ENCODE data around the gene RECK. TPM values are rescaled to one million over a fixed set of nuclear protein-coding genes. Genes with fewer than 3 reads are reported as not detected.
A peak's percentile ranks its signal among the peaks of the same experiment; 100 is the strongest.

Gene RECK
- total RNA-seq, 1 experiment from 2014 or later = 2.1 TPM

DNA sequence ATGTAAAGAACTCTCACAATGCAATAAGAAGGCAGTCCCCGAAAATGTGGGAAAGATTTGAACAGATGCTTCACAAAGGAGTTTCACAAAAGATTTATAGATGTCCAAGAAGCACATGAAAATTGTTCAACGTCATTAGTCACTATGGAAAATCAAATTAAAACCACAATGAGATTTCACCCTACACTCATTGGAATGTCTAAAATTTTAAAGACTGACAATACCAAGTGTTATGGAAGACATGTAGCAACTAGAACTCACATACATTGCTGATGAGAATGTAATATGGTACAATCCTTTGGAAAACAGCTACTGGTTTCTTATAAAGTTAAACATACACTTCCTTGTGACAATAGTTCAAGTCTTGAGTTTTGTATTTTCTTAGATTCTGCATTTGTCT lies 11.0 kb upstream of the RECK start:
- Histone ChIP-seq H2AFZ (no peak overlapping the region), H3K4me3 (no peak overlapping the region), H3K27ac (no peak overlapping the region), H3K9me3 (ENCODE audit: insufficient read depth, low read depth) (no peaks in the 10 kb centered on the region), H4K20me1 (ENCODE audit: insufficient read depth) (no peaks in the 10 kb centered on the region), H3K79me2 (ENCODE audit: low read depth) (no peaks in the 10 kb centered on the region), H3K4me1 (replicated peaks; ENCODE audit: insufficient read depth) (peaks cover 13% of the 10 kb centered on the region), H3K4me2 (no peak overlapping the region), H3F3A (ENCODE audit: insufficient read depth, low read depth) (no peaks in the 10 kb centered on the region; the same call in 1 of the 2 replicates), H3K36me3 (ENCODE audit: low read depth) (no peaks in the 10 kb centered on the region), H3K9me2 (ENCODE audit: insufficient read depth) (no peaks in the 10 kb centered on the region), H3K27me3 (ENCODE audit: insufficient read depth, low read depth) (no peaks in the 10 kb centered on the region)
- TF ChIP-seq, protein P1, sequence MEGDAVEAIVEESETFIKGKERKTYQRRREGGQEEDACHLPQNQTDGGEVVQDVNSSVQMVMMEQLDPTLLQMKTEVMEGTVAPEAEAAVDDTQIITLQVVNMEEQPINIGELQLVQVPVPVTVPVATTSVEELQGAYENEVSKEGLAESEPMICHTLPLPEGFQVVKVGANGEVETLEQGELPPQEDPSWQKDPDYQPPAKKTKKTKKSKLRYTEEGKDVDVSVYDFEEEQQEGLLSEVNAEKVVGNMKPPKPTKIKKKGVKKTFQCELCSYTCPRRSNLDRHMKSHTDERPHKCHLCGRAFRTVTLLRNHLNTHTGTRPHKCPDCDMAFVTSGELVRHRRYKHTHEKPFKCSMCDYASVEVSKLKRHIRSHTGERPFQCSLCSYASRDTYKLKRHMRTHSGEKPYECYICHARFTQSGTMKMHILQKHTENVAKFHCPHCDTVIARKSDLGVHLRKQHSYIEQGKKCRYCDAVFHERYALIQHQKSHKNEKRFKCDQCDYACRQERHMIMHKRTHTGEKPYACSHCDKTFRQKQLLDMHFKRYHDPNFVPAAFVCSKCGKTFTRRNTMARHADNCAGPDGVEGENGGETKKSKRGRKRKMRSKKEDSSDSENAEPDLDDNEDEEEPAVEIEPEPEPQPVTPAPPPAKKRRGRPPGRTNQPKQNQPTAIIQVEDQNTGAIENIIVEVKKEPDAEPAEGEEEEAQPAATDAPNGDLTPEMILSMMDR (conservative IDR thresholded peaks at IDR 0.05) = no peak
- TF ChIP-seq EZH2 (IDR thresholded peaks at IDR 0.05; ENCODE audit: low read depth) = no peak
- ChIA-PET POLR2A (ENCODE audit: unreplicated experiment) (no interaction called here), CTCF (no interaction called here)
- intact Hi-C loops (cut with micrococcal nuclease; ENCODE audit: unreplicated experiment) = loop anchor here (10.0 kb wide), 1 partner anchor 169 kb away; the partner anchor contains the start of gene CLTA
- BruUV-seq (replicated peaks) = no TSS peak
- no peak for DNase-seq

DNA sequence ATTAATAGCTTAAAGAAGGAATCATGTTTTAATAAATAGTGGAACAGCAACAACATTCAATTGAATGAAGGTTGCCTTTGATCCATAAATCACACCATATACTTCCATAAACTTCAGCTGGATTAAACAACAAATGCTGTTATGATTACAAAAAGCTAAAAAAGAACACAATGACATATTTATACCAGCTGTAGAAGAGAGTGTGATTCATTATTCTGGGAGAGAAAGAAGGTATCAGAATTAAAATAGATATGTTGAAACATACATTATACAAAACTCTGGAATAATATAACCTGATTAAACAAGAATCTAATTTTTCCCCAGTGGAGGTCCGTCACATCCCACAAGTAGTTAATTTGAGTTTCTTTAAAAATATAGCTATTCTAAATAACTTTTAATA lies 7.5 kb upstream of the RECK start:
- H3K4me3 ChIP-seq = no peak overlapping the region
- H3K4me2 ChIP-seq = no peak overlapping the region
- H3K9me2 ChIP-seq (ENCODE audit: insufficient read depth) = no peaks in the 10 kb centered on the region
- no peak overlapping the region for H3K27ac ChIP-seq
- no peaks in the 10 kb centered on the region for H4K20me1 ChIP-seq (ENCODE audit: insufficient read depth)
- intact Hi-C loops (cut with micrococcal nuclease; ENCODE audit: unreplicated experiment) = loop anchor here (10.0 kb wide), 1 partner anchor 166 kb away; the partner anchor contains the start of gene CLTA
- CTCF ChIA-PET = no interaction called here
- H3K79me2 ChIP-seq (ENCODE audit: low read depth) = no peaks in the 10 kb centered on the region
- no peaks in the 10 kb centered on the region for H3K27me3 ChIP-seq (ENCODE audit: insufficient read depth, low read depth)
- TF ChIP-seq EZH2 (IDR thresholded peaks at IDR 0.05; ENCODE audit: low read depth) = no peak
- TF ChIP-seq, protein P1 (conservative IDR thresholded peaks at IDR 0.05) = no peak
- no TSS peak for BruUV-seq (replicated peaks)
- peaks cover 13% of the 10 kb centered on the region for H3K4me1 ChIP-seq (replicated peaks; ENCODE audit: insufficient read depth)
- POLR2A ChIA-PET (ENCODE audit: unreplicated experiment) = no interaction called here
- H3K9me3 ChIP-seq (ENCODE audit: insufficient read depth, low read depth) = no peaks in the 10 kb centered on the region
- H2AFZ ChIP-seq = no peak overlapping the region
- no peaks in the 10 kb centered on the region; the same call in 1 of the 2 replicates for H3F3A ChIP-seq (ENCODE audit: insufficient read depth, low read depth)
- H3K36me3 ChIP-seq (ENCODE audit: low read depth) = no peaks in the 10 kb centered on the region
- DNase-seq = no peak

DNA sequence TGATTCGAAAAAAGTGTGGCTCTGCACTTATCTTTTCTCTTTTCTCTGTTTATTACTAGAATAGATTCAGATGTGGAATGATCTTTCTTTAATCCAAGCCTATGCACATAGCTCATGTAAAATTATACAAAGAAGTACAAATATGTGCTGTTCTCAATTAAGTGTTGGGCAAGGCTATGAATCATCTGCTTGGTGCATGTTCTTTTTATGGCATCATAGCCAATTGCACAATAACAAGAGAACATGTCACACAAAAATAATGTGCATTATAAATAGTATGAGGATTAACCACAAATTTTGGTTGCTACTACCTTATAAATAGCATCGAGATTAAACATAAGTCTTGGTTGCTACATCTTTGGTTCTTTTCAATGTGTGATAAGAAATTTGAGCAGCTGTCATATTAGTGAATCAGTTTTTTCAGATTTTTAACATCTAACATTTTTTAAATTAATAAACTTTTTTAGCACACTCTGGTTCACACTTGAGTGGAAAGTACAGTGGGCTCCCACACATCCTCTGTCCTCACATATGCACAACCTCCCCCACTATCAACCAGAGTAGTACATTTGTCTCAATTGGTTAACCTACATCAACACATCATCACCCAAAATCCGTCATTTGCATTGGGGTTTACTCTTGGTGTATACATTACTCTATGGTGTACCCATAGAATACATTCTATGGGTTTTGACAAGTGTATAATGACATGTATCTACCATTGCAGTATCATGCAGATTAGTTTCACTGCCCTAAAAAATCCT lies 6.8 kb upstream of the RECK start:
- BruUV-seq (replicated peaks) = no TSS peak
- H3K4me2 ChIP-seq = no peak overlapping the region
- ChIA-PET CTCF (interaction anchor here (0.6 kb wide), 1 partner anchor 21 kb away, joined by 8 read pairs; no protein-coding TSS in a partner anchor), POLR2A (ENCODE audit: unreplicated experiment) (no interaction called here)
- H3K4me3 ChIP-seq = no peak overlapping the region
- no peaks in the 10 kb centered on the region for H3K79me2 ChIP-seq (ENCODE audit: low read depth)
- H3K27ac ChIP-seq = no peak overlapping the region
- peaks cover 13% of the 10 kb centered on the region for H3K4me1 ChIP-seq (replicated peaks; ENCODE audit: insufficient read depth)
- H3K9me2 ChIP-seq (ENCODE audit: insufficient read depth) = no peaks in the 10 kb centered on the region
- intact Hi-C loops (cut with micrococcal nuclease; ENCODE audit: unreplicated experiment) = loop anchor here (10.0 kb wide), 1 partner anchor 165 kb away; the partner anchor contains the start of gene CLTA
- TF ChIP-seq EZH2 (IDR thresholded peaks at IDR 0.05; ENCODE audit: low read depth) = no peak
- TF ChIP-seq, protein P1 (conservative IDR thresholded peaks at IDR 0.05) = no peak
- peak in 1 of 2 experiments; percentile 87 for DNase-seq
- H3F3A ChIP-seq (ENCODE audit: insufficient read depth, low read depth) = no peaks in the 10 kb centered on the region; the same call in 1 of the 2 replicates
- no peaks in the 10 kb centered on the region for H3K9me3 ChIP-seq (ENCODE audit: insufficient read depth, low read depth)
- H2AFZ ChIP-seq = no peak overlapping the region
- H3K27me3 ChIP-seq (ENCODE audit: insufficient read depth, low read depth) = no peaks in the 10 kb centered on the region
- H4K20me1 ChIP-seq (ENCODE audit: insufficient read depth) = no peaks in the 10 kb centered on the region
- H3K36me3 ChIP-seq (ENCODE audit: low read depth) = no peaks in the 10 kb centered on the region

Data from PC-9 (cell line).